NCI-H748 (cell line): Measurements from ENCODE around the gene ZBTB3.
"Not testable (repeated sequence)": the region's sequence is repeated elsewhere in the genome, so short reads cannot be mapped to it uniquely, and the experiment has no call there.

ENCODE experiments used
- DNase-seq: peaks from one replicate; lab custom pipeline; 2025; ENCODE audit not compliant: unreplicated experiment; lab: John Stamatoyannopoulos, UW

Gene ZBTB3

DNA sequence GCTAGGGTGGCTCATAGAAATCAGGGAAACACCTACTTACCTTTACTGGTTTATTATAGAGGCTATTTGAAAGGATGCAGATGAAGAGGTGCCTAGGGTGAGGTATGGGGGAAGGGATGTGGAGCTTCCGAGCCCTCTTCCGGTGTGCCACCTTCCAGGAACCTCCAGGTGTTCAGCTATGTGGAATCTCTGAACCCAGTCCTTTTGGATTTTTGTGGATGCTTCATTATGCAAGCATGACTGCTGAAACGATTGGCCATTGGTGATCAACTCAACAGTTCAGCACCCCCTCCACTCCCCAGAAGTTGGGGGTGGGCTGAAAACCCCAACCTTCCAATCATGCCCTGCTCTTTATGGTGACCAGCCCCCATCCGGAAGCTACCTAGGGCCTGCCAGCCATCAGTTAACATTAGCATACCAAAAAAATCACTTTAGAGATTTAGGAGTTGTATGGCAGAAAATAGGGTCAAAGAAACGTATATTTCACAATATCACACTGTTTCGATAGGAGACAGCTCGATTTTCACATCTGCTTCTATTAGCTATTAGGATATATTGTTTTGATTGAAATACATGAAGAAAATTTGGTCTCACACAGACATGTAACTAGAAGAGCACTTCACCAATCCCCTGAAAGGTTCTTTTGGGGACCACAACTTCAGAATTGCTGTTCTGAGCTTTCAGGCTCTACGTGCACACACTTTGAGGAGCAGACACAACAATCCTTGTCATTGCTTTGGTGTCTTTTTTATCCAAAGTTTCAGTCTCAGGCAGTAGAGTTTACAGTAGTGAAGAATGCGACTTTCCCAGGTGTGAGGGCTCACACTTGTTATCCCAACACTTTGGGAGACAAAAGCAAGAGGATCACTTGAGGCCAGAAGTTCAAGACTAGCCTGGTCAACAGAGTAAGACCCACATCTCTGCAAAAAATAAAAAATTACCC, 4.2 kb upstream of the ZBTB3 start:
- DNase-seq: no peak

GRCh38 chr11:62755086-62755615, 1.2 kb upstream of the ZBTB3 start:
- no peak for DNase-seq

GRCh38 chr11:62752994-62753735, 795 bp downstream of the ZBTB3 start:
- DNase-seq: no peak

DNA sequence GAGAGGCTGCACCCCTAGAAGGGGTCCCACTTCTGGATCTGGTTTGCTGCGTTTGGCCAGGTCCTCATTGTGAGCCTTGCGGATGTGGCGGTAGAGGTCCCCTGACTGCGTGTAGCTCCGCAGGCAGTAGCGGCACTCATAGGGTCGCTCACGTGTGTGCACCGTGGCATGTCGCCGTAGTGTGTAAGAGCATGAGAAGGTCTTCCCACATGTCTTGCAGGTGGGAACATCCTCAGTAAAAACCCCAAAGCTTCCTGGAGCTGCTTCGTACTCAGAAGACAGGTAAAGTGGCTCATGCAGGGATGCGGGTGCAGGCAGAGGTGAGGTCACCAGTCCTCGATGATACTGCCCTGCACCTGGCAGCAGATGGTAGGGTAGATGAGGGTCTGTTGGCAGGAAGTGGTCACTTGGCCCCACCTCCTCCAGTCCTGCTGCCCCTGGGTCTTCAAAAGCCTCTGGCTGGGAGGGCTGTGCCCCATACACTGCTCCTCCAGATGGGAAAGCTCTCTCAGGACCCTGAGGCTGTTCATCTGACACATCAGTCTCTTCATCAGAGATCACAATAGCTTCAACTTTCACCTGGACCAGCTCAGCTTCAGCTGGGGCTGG, 1.7 kb downstream of the ZBTB3 start:
- no peak for DNase-seq

GRCh38 chr11:62749931-62750330, 4.0 kb downstream of the ZBTB3 start:
- not testable (repeated sequence) for DNase-seq

- no peak for DNase-seq
Measured at GRCh38 chr11:62747475-62748160, 6.3 kb downstream of the ZBTB3 start.

- DNase-seq: no peak
Measured at GRCh38 chr11:62737196-62737595, 16.8 kb downstream of the ZBTB3 start.

- DNase-seq: peak; percentile 16
Measured at GRCh38 chr11:62732830-62733229, 21.1 kb downstream of the ZBTB3 start.

DNA sequence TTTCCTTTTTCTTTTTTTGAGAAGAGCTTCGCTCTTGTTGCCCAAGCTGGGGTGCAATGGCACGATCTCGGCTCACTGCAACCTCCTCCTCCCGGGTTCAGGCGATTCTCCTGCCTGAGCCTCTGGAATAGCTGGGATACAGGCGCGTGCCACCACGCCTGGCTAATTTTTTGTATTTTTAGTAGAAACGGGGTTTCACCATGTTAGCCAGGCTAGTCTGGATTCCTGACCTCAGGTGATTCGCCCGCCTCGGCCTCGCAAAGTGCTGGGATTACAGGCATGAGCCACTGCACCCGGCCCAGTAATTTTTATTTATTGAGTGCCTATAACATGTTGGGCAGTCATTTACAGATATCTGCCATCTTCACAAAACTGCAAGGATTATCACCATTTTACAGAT, 23.9 kb downstream of the ZBTB3 start:
- DNase-seq: not testable (repeated sequence)

DNA sequence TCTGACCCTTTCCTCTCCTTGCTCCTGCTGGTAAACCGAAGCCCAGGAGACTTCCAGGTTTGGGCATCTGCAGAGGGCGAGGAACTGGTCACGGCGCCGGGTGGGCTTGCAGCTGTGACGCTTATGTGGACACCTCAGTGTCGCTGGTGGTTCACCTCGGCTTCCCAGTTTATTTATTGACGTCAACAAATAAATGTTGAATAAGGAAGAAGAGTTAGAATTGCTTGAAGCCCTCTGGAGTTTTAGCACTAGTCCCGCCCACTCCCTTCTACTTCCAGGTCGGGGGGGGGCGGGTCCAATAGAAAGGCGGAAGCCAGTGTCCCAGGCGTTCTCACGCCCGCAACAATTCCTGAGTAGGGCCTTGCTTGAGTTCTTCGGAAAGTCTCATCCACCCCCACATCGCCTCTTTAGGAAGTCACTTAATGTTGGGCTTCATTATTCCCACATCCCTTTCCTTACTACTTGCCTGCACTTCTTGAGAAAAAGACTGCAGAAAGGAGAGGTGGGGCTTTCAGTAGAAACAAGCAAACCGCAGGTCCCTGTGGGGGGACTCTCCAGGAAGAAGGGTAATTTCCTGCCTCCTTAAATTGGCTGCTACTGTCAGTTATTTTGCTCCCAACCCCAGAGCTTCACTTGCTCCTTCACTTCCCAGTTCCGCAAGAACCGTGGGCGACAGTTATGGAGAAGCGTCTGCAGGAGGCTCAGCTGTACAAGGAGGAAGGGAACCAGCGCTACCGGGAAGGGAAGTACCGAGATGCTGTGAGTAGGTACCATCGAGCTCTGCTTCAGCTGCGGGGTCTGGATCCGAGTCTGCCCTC, 25.6 kb downstream of the ZBTB3 start, which contains the start of gene TTC9C:
Gene TTC9C (plus strand): TSS at position 316 of the 818 bp plus-strand sequence. CDS start 363 bp downstream, at position 679.
- DNase-seq: peak; percentile 84

DNA sequence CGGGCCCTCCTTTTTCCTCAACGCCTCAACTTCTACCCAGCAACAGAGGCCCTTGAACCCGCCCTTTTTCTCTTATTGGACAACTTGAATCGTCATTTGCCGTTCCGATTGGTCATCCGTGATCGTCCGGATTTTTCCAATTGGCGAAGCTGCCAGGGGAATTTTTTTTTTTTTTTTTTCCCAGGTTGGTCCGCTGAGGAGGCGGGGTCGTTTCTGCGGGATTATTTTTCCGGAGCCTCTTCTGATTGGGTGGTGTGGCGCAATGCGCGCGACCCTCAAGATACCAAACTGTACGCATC, 26.1 kb downstream of the ZBTB3 start:
- peak; percentile 99 for DNase-seq

- DNase-seq: peak; percentile 99
Measured at GRCh38 chr11:62727165-62727871, 26.6 kb downstream of the ZBTB3 start, which contains the start of gene HNRNPUL2. TSS of gene HNRNPUL2 (minus strand) at chr11:62727457. CDS start at chr11:62727156, 301 bp downstream.

DNA sequence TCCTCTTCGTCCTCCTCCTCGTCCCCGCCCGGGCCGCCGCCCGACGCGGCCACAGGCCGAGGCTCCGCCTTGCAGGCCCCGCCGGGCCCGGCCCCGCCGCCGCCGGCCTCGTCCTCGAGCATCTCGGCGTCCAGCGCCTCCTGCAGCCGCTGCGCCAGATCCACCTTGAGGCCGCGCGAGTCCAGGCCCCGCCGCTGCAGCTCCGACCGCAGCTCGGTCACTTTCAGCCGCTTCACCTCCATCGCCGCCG, 27.1 kb downstream of the ZBTB3 start:
- no peak for DNase-seq

DNA sequence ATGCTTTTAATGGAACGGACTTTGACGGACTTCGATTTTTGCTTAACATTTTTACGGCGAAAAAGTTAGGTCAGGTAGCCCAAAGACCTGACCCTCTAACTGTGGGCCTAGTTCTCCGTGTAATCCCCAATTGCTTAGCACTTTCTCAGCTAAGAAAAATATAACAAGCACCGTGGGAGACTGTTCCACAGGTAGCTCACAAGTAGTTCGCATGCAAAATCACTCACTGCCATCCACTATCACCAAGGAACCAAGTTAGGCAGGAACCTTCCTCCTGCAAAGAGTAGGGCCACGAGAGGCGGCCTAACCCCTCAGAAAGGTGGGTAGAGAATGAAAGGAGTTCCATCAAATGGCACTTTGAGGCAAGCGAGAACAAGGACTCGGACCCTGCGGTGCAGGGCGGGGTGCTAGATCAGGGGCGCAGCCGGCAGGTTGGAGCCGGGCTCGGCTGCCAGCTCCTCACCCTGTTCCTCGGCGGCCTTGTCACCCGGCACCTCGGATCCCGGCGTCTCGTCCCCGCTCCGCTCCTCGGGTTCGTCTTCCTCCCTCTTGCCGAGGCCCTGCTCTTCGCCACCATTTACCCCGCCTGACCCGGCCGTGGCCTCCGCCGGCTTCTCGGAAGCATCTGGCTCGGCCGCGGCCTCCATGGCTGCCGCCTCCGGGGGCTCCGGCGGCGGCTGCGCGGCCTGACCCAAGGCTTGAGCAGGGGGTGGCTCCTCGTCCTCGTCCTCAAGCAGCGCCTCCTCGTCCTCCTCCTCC, 27.6 kb downstream of the ZBTB3 start:
- peak; percentile 45 for DNase-seq

DNA sequence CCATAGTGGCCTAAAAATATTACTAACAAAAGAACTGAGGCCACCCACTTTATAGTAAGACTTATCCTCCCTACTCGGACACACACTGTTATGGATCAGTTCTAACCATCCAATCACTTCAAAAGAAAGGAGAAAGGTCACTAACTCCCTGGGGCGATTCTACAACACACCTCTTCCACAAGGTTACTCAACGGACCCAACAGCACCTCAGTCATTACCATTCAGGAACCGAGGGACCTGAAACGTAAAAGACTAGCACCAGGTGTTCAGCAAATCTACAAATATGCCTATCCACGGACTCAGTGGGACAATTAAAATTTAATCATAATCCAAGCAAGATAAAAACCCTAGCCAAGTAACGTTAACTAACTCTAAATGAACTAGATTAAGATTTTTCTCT, 28.3 kb downstream of the ZBTB3 start:
- DNase-seq: no peak

- no peak for DNase-seq
Measured at GRCh38 chr11:62724171-62724570, 29.8 kb downstream of the ZBTB3 start.

GRCh38 chr11:62721994-62722393, 32.0 kb downstream of the ZBTB3 start:
- DNase-seq: no peak

DNA sequence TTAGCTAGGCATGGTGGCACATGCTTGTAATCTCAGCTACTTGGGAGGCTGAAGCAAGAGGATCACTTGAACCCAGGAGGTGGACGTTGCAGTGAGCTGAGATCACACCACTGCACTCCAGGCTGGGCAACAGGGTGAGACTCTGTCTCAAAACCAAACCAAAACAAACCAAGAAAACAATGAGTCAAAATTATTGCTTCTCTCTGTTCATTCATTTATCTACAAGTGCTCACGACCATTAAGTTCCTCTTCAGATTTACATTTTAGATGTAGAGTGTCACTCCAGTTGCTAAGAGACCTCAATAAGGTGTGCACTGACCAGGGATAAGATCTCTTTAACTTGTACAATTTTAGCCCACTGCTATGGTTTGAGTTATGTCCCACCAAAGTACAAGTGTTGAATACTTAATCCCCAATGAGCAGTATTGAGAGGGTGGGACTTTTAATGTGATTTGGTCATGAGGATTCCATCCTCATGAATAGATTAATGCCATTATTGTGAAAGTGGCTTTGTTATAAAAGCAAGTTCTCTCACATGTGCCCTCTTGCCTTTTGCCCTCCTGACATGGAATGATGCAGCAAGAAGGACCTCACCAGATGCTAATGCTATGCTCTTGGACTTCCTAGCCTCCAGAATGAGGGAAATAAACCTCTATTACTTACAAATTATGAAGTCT, 34.5 kb downstream of the ZBTB3 start:
- no peak for DNase-seq
